ENCODE results near the gene PLXND1.

- TF ChIP-seq CTCF (conservative IDR thresholded peaks at IDR 0.05 in 1 of 2, IDR thresholded peaks at IDR 0.05 in 1 of 2; ENCODE audit: low read depth in 1 of 2, low read length in 2 of 2): no peak
- no peak for TF ChIP-seq EZH2 (IDR thresholded peaks at IDR 0.05; ENCODE audit: low read length, missing control alignments)
Observed at GRCh38 chr3:129530251-129530791, 76.2 kb downstream of the PLXND1 start.

All from fibroblast of lung (primary cell).